A172 (cell line): Measurements from ENCODE around the gene CSNK2A1. TPM values are rescaled to one million over a fixed set of nuclear protein-coding genes. Genes with fewer than 3 reads are reported as not detected.
A peak's percentile ranks its signal among the peaks of the same experiment; 100 is the strongest.

Experiments used
- DNase-seq: peaks from one replicate; pipeline ENCODE4 v3.0.0-alpha.2; 2015; ENCODE audit warnings: low spot score
- total RNA-seq: library from RNA; depleted of rRNA; stranded (reverse); fragments of >200 nt; shearing (Covaris generic); gene quantifications from 2 replicates; pipeline ENCODE4 v1.2.3, GENCODE V29; 2014

Gene CSNK2A1
- total RNA-seq, 1 experiment from 2014 or later: 258 TPM

GRCh38 chr20:564192-564591, 20.6 kb upstream of the CSNK2A1 start:
- no peak for DNase-seq

DNA sequence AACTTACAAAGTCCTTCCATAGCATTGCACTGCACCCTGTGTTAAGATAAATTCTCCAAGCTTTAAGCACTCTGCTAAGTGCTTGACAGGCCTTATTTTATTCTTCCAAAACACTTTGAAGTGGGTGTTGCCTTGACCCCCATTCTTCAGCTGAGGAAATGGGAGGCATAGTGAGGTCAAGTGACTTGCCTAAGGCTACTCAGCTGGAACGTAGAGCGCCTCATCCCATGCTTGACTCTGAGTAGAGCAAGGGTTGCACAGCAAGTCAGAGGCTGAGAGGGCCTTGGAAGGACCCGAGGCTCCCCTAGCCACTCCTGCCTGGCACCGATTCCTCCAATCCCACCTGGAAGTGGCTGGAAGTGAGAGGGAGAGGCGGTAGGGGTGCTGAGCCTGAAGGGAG, 19.6 kb upstream of the CSNK2A1 start:
- no peak for DNase-seq

- DNase-seq: no peak
Observed at GRCh38 chr20:562232-562897, 18.8 kb upstream of the CSNK2A1 start.

DNA sequence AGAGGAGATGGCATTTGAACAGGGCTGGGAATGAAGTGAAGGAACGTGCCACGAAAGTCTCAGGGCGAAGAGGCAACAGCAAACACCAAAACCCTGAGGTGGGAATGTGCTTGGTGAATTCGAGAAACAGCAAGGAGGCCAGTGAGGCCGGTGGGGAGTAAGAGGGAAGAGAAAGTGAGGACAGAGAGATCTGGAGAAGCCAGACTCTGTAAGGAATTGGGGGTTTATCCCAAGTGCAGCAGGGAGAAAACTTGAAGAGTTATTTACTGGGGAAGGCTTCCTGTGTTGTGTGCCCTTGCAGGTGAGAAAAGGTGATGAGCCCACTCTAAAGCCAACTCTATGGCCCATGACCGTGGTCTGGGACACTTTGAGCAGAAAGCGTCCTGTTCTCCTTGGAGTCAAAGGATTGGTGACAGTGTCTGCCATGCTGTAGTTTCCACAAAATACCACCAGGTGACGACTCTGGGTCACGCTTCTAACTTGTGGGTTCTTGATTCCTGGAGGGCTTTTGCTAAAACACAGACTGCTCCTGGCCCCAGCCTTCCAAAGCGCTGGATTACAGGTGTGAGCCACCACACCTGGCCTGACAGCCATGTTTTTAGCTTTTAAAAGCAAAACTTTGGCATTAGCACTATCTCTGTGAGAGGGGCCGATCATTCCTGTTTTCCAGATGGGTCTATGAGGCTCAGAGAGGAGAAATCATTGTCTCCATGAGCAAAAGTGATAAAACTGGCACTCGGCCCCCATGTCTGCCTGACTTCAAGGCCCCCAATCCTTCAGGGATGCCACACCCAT, 18.0 kb upstream of the CSNK2A1 start:
- peak; percentile 73 for DNase-seq

GRCh38 chr20:560680-561079, 17.1 kb upstream of the CSNK2A1 start:
- DNase-seq: no peak

DNA sequence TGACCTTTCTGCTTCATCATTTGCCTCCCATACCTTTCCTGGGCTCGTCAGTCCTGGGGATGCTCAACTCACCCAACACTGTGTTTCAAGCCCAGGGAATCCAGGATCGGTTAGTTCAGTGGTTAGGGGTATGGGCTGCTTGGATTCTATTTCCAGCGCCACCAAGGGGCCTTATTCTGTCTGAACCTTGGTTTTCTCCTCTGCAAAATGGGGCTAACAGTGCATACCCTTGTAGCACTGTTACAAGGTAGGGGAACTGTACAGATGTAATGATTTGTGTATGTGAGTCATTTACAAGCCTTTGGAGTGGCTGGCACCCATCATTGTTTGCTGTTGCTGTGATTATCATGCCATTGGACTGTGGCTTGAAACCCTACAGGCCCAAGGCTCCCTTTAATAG, 14.5 kb upstream of the CSNK2A1 start:
- no peak for DNase-seq

- no peak for DNase-seq
Observed at GRCh38 chr20:556984-557383, 13.4 kb upstream of the CSNK2A1 start.

GRCh38 chr20:555976-556385, 12.4 kb upstream of the CSNK2A1 start:
- DNase-seq: peak; percentile 33

DNA sequence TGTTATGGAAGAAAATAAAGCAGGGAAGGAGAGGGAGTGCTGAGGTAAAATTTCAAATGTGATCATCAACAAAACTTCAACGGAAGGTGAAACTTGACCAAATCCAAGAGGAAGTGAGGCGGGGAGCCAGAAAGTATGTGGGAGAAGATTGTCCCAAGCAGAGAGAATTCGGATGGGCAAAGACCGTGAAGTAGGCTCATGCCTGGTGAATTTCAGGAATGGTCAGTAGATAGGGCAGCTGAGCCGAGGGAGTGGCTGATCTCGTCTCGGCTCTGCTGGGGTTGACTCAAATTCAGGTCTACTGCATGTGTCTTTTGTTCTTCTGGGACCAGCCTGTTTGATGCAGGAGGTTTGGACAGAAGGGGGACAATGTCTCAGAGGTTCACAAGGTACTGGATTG, 7.0 kb upstream of the CSNK2A1 start:
- DNase-seq: no peak

DNA sequence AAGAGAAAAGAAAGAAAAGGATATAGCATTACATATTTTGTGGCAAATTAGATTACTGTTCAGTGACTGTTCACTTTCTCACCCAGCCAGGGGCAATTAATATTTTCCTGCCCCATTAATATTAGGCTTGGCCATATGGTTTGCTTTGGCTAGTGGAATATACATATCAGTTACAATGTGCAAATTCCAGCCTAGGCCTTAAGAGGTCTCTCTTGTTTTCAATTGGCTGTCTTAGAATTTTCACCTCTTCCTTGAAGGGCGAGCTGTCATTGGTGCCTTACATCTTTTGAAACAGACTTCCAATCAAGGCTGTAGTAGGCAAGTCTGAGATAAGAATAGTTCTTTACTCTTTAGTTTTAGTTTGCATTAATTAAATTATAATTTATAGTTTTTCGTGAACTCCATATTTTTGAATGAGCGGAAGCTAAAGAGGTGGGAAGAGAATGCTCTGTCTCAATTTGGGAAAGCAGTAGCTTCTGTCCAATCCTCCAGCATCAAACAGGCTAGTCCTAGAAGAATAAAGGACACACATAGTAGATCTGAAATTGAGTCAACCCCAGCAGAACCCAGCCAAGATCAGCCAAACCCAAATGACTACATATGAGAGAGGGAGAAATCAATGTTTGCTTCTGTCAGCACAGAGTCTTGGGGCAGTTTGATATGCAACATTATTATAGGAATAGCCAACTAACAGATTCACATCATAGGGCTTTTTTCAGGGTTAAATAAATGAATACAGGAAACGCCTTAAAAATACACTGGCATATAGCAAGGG, 6.3 kb upstream of the CSNK2A1 start:
- no peak for DNase-seq

DNA sequence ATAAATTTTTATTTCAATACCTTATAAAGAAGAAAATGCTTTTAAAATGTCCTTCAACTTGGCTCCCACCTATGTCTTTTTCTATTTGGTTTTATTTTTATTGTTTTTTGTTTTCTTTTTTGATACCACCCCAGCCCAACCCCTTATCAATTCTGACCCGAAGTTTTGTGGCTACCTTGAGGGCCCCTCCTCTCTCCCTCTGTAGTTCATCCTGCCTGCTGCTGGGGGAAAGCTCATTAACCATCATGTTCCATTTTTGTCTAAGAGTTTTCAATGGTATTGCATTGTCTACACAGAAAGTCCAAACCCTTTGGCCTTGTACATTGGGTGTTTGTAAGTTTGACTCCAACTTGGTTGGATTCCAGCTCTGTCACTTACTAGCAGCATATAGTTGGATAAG, 5.3 kb upstream of the CSNK2A1 start:
- no peak for DNase-seq

- no peak for DNase-seq
Observed at GRCh38 chr20:547394-547793, 3.8 kb upstream of the CSNK2A1 start.

- DNase-seq: no peak
Observed at GRCh38 chr20:546353-546752, 2.8 kb upstream of the CSNK2A1 start.

- DNase-seq: no peak
Observed at GRCh38 chr20:544153-544725, 649 bp upstream of the CSNK2A1 start.

GRCh38 chr20:542777-543368, 717 bp downstream of the CSNK2A1 start:
- no peak for DNase-seq

DNA sequence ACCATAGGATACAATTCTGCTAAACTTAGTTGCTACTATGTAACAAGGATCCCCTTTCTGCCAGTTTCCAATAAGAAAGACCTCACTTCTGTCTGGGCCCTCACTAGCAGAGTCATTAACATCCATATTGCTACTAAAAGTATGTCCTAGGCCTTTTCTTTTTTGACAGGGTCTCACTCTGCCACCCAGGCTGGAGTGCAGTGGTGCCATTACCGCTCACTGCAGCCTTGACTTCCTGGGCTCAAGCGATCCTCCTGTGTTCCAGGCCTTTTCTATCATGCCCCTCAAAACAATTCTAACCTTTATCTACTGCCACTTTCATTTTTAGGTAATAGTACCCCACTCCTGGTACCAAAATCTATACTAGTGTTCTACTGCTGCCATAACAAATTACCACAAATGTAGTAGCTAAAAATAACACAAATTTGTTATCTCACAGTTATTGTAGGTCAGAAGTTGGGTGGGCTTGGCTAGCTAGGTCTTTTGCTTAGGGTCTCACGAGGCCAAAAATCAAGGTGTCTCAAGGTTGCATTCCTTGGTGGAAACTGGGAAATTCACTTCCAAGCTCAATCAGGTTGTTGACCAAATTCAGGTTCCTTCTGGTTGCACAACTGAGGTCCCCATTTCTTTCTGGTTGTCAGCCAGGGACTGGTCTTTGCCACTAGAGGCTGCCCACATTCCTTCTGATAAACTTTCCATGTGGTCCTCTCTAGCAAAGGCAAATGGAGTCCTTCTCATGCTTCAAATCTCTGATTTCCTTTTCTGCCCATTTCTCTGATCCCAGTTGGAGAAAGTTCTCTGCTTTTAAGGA, 3.0 kb downstream of the CSNK2A1 start:
- DNase-seq: no peak

DNA sequence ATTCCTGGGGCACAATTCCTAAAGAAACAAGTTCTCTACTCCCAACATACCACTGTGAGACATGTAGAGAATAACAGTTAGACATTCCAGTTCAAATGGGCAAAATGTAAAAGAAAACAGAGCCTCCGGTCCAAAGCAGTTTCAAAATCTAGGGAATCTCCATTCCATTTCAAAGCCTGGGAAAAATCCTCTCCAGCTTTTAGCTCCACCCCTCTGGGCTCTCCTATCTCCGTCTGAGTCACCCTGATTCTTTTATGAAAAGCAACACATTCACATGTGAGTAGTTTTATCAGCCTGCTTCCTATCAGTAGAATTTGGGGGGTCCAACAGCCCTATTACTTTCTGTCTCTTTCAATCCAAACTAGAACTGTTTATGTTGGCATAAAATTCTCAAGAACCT, 3.7 kb downstream of the CSNK2A1 start:
- DNase-seq: peak; percentile 62

GRCh38 chr20:539191-539590, 4.4 kb downstream of the CSNK2A1 start:
- DNase-seq: no peak

DNA sequence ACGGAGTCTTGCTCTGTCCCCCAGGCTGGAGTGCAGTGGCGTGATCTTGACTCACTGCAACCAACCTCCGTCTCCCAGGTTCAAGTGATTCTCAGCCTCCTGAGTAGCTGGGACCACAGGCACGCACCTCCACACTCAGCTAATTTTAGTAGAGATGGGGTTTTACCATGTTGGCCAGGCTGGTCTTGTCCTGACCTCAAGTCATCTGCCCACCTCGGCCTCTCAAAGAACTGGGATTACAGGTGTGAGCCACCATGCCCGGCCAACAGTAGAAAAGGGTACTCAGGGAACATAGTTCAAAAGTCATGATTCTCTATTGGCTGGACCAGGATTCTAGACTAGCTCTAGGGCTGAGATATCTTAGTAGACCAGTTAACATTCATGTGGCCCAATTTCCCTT, 5.6 kb downstream of the CSNK2A1 start:
- DNase-seq: no peak

DNA sequence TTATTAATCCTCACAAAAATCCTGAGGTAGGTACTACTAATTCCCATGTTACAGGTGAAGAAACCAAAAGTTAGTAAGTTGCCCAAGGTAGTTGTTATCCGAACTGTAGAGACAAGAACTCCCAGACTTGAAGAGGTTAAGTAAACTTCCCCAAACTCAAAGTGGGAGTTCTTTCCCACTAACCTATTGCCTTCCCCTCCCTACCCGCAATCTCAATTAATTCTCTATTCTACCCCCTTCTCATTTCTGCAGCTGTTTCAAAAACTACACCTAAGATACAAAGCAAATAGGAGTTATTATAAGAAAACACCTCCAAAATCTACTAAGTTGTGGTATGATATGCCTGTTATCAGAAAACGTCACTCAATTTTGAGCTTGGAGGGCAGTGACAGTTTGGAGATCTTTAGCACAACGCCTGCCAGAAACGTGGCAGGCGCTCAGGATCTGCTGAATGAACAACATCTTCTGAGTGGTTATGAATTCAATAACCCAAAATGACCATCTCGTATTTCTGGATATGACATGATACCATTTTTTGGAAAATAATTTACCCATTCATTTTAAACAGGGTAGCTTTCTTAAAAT, 7.1 kb downstream of the CSNK2A1 start:
- no peak for DNase-seq

GRCh38 chr20:535958-536357, 7.6 kb downstream of the CSNK2A1 start:
- no peak for DNase-seq
